ENCODE data around the gene ATP7B. TPM values are rescaled to one million over a fixed set of nuclear protein-coding genes. Genes with fewer than 3 reads are reported as not detected.

ATP7B gene
- total and polyA plus RNA-seq, 2 donors (not counting 1 experiment from before 2014, with no cell fraction given): 1.7 to 3.3 TPM

GRCh38 chr13:51946163-51946669 lies 65.0 kb downstream of the ATP7B start:
- Histone ChIP-seq H3K4me3 (replicated peaks in 1 of 4; ENCODE audit: control extremely low read depth in 1 of 4, insufficient read depth in 1 of 4, low read depth in 3 of 4, low read length in 4 of 4) (no peak overlapping the region), H3K79me2 (ENCODE audit: control insufficient read depth, insufficient read depth, low read length) (no peaks in the 10 kb centered on the region), H3K27ac (ENCODE audit: insufficient read depth, low read length) (no peak overlapping the region), H3K9me3 (ENCODE audit: control insufficient read depth, insufficient read depth, low read depth, low read length) (no peaks in the 10 kb centered on the region), H2AFZ (ENCODE audit: low read length) (no peak overlapping the region), H4K20me1 (ENCODE audit: control insufficient read depth, extremely low read depth, insufficient read depth, low read length) (no peaks in the 10 kb centered on the region), H3K4me2 (ENCODE audit: extremely low read depth, insufficient read depth, low read length) (no peak overlapping the region), H3K36me3 (ENCODE audit: control insufficient read depth, insufficient read depth, low read length) (no peaks in the 10 kb centered on the region), H3K9ac (ENCODE audit: insufficient read depth, low read length) (no peak overlapping the region), H3K4me1 (ENCODE audit: control insufficient read depth, extremely low read depth, insufficient read depth, low read length) (no peaks in the 10 kb centered on the region), H3K27me3 (ENCODE audit: control insufficient read depth, insufficient read depth, low read length) (no peaks in the 10 kb centered on the region)
- TF ChIP-seq, protein P1, sequence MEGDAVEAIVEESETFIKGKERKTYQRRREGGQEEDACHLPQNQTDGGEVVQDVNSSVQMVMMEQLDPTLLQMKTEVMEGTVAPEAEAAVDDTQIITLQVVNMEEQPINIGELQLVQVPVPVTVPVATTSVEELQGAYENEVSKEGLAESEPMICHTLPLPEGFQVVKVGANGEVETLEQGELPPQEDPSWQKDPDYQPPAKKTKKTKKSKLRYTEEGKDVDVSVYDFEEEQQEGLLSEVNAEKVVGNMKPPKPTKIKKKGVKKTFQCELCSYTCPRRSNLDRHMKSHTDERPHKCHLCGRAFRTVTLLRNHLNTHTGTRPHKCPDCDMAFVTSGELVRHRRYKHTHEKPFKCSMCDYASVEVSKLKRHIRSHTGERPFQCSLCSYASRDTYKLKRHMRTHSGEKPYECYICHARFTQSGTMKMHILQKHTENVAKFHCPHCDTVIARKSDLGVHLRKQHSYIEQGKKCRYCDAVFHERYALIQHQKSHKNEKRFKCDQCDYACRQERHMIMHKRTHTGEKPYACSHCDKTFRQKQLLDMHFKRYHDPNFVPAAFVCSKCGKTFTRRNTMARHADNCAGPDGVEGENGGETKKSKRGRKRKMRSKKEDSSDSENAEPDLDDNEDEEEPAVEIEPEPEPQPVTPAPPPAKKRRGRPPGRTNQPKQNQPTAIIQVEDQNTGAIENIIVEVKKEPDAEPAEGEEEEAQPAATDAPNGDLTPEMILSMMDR (conservative IDR thresholded peaks at IDR 0.05 in 1 of 2, IDR thresholded peaks at IDR 0.05 in 1 of 2; ENCODE audit: low read depth in 1 of 2, low read length in 2 of 2): no peak
- no peak for TF ChIP-seq EZH2 (IDR thresholded peaks at IDR 0.05; ENCODE audit: low read length, missing control alignments)
- no peak for DNase-seq (ENCODE audit: low read depth in 2 of 2)

GRCh38 chr13:51945149-51945548 lies 66.1 kb downstream of the ATP7B start:
- Histone ChIP-seq H3K27ac (ENCODE audit: insufficient read depth, low read length) (no peak overlapping the region), H2AFZ (ENCODE audit: low read length) (no peak overlapping the region), H3K4me3 (replicated peaks in 1 of 4; ENCODE audit: control extremely low read depth in 1 of 4, insufficient read depth in 1 of 4, low read depth in 3 of 4, low read length in 4 of 4) (no peak overlapping the region), H3K79me2 (ENCODE audit: control insufficient read depth, insufficient read depth, low read length) (no peaks in the 10 kb centered on the region), H4K20me1 (ENCODE audit: control insufficient read depth, extremely low read depth, insufficient read depth, low read length) (no peaks in the 10 kb centered on the region), H3K9me3 (ENCODE audit: control insufficient read depth, insufficient read depth, low read depth, low read length) (no peaks in the 10 kb centered on the region), H3K36me3 (ENCODE audit: control insufficient read depth, insufficient read depth, low read length) (no peaks in the 10 kb centered on the region), H3K4me2 (ENCODE audit: extremely low read depth, insufficient read depth, low read length) (no peak overlapping the region), H3K27me3 (ENCODE audit: control insufficient read depth, insufficient read depth, low read length) (no peaks in the 10 kb centered on the region), H3K4me1 (ENCODE audit: control insufficient read depth, extremely low read depth, insufficient read depth, low read length) (no peaks in the 10 kb centered on the region), H3K9ac (ENCODE audit: insufficient read depth, low read length) (no peak overlapping the region)
- DNase-seq (ENCODE audit: low read depth in 2 of 2): no peak
- no peak for TF ChIP-seq EZH2 (IDR thresholded peaks at IDR 0.05; ENCODE audit: low read length, missing control alignments)
- TF ChIP-seq, protein P1 (conservative IDR thresholded peaks at IDR 0.05 in 1 of 2, IDR thresholded peaks at IDR 0.05 in 1 of 2; ENCODE audit: low read depth in 1 of 2, low read length in 2 of 2): no peak

DNA sequence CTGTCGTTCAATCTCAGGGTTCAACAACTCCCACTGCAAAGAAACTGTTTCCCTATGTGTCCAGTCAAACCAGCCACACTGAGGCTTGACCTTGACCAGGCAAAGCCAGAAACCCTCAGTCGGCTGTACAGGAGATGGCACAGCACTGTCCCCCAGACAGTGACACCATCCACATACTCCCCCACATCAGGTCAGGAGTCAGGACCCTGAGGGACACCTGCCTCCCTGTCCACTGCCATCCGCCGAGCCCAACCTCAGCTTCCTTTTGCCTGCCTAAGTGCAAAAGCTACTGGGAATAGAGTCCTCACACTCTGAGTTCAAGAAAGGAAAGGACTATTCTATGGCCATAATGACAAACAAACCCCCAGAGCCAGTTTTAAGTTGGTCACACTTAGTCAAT lies 66.8 kb downstream of the ATP7B start:
- H3K4me2 ChIP-seq (ENCODE audit: extremely low read depth, insufficient read depth, low read length): no peak overlapping the region
- no peaks in the 10 kb centered on the region for H3K36me3 ChIP-seq (ENCODE audit: control insufficient read depth, insufficient read depth, low read length)
- H3K9me3 ChIP-seq (ENCODE audit: control insufficient read depth, insufficient read depth, low read depth, low read length): no peaks in the 10 kb centered on the region
- no peak for DNase-seq (ENCODE audit: low read depth in 2 of 2)
- H3K4me3 ChIP-seq (replicated peaks in 1 of 4; ENCODE audit: control extremely low read depth in 1 of 4, insufficient read depth in 1 of 4, low read depth in 3 of 4, low read length in 4 of 4): no peak overlapping the region
- no peaks in the 10 kb centered on the region for H3K4me1 ChIP-seq (ENCODE audit: control insufficient read depth, extremely low read depth, insufficient read depth, low read length)
- H3K27me3 ChIP-seq (ENCODE audit: control insufficient read depth, insufficient read depth, low read length): no peaks in the 10 kb centered on the region
- no peak overlapping the region for H3K27ac ChIP-seq (ENCODE audit: insufficient read depth, low read length)
- H3K9ac ChIP-seq (ENCODE audit: insufficient read depth, low read length): no peak overlapping the region
- TF ChIP-seq, protein P1 (conservative IDR thresholded peaks at IDR 0.05 in 1 of 2, IDR thresholded peaks at IDR 0.05 in 1 of 2; ENCODE audit: low read depth in 1 of 2, low read length in 2 of 2): no peak
- no peak for TF ChIP-seq EZH2 (IDR thresholded peaks at IDR 0.05; ENCODE audit: low read length, missing control alignments)
- H4K20me1 ChIP-seq (ENCODE audit: control insufficient read depth, extremely low read depth, insufficient read depth, low read length): no peaks in the 10 kb centered on the region
- no peak overlapping the region for H2AFZ ChIP-seq (ENCODE audit: low read length)
- H3K79me2 ChIP-seq (ENCODE audit: control insufficient read depth, insufficient read depth, low read length): no peaks in the 10 kb centered on the region
